Prostate gland (tissue), 2 donors: Measurements from ENCODE around the gene RCAN1. TPM values are rescaled to one million over a fixed set of nuclear protein-coding genes. Genes with fewer than 3 reads are reported as not detected.
"Not testable (repeated sequence)": the region's sequence is repeated elsewhere in the genome, so short reads cannot be mapped to it uniquely, and the experiment has no call there.

Experiments used
- DNase-seq: peaks from one replicate; pipeline ENCODE4 v3.0.0-alpha.2; 2019; ENCODE audit warnings: low spot score
- H3K27ac ChIP-seq, 2 donors: fragments of 200-600 bp; sonication (generic); 2 replicates each; pipeline ENCODE4 v1.5.1; 2017 to 2019
- H3K27me3 ChIP-seq: fragments of 200-600 bp; sonication (generic); replicated peaks from 2 replicates; pipeline ENCODE4 v1.5.1; 2019; ENCODE audit not compliant: insufficient read depth
- H3K36me3 ChIP-seq, 2 donors: fragments of 200-600 bp; sonication (generic); 1 replicate in 1 of 2; 2 replicates in 1 of 2; pipeline versions ENCODE4 v1.5.1 to v1.8.1; 2017 to 2019
- H3K4me1 ChIP-seq: fragments of 200-600 bp; sonication (generic); replicated peaks from 2 replicates; pipeline ENCODE4 v1.5.1; 2019
- H3K4me3 ChIP-seq, 2 donors: fragments of 200-600 bp; sonication (generic); 2 replicates each; pipeline ENCODE4 v1.5.1; 2017 to 2019
- H3K9me3 ChIP-seq: fragments of 200-600 bp; sonication (generic); 2 replicates; pipeline ENCODE4 v1.5.1; 2017
- POLR2A ChIP-seq: fragments of 450-650 bp; IDR thresholded peaks from one replicate; pipeline ENCODE4 v1.6.1; 2016; ENCODE audit warnings: antibody characterized with exemption, mild to moderate bottlenecking
- POLR2AphosphoS5 ChIP-seq: sonication (generic); formaldehyde crosslinking; IDR thresholded peaks from one replicate; pipeline ENCODE4 v1.6.1; 2017; ENCODE audit warnings: antibody characterized with exemption
- WGBS: methylation state at CpG from one replicate; pipeline ENCODE4 v1.1.5; 2018; 5-methylcytosine and 5-hydroxymethylcytosine counted together
- intact Hi-C: fragments of 100-400 bp; cut with DNase I; formaldehyde crosslinking; loops from one replicate; pipeline ENCODE4 v1.14.2; 2022
- total RNA-seq, 2 donors: library from RNA; depleted of rRNA; stranded (reverse); fragments of >200 nt; gene quantifications; one replicate each; pipeline ENCODE4 v1.1.0, GENCODE V29; 2016
- TF ChIP-seq, protein P1 (sequence below), 4 experiments: fragments of 200-600 bp in 2 of 4; fragments of 450-650 bp in 2 of 4; sonication (generic) in 2 of 4; IDR thresholded peaks; 1 replicate in 3 of 4; 2 replicates in 1 of 4; pipeline ENCODE4 v1.5.1; 2016 to 2019; ENCODE audit warnings: antibody characterized with exemption in 4 of 4, mild to moderate bottlenecking in 2 of 4, moderate library complexity in 2 of 4

Gene RCAN1
- total RNA-seq, 2 donors from 2014 or later, result 12.0 to 14.1 TPM

- H3K9me3 ChIP-seq, result no peaks in the 10 kb centered on the region
- no peak for DNase-seq
- WGBS, result 0% methylated on average over 1 of the region's 1 CpG
- no peaks in the 10 kb centered on the region for H3K36me3 ChIP-seq
- no peaks in the 10 kb centered on the region for H3K4me1 ChIP-seq
- no peak overlapping the region for H3K27ac ChIP-seq
- no peak overlapping the region for H3K4me3 ChIP-seq
- TF ChIP-seq POLR2AphosphoS5, result no peak
- no peak for TF ChIP-seq POLR2A
- TF ChIP-seq, protein P1, sequence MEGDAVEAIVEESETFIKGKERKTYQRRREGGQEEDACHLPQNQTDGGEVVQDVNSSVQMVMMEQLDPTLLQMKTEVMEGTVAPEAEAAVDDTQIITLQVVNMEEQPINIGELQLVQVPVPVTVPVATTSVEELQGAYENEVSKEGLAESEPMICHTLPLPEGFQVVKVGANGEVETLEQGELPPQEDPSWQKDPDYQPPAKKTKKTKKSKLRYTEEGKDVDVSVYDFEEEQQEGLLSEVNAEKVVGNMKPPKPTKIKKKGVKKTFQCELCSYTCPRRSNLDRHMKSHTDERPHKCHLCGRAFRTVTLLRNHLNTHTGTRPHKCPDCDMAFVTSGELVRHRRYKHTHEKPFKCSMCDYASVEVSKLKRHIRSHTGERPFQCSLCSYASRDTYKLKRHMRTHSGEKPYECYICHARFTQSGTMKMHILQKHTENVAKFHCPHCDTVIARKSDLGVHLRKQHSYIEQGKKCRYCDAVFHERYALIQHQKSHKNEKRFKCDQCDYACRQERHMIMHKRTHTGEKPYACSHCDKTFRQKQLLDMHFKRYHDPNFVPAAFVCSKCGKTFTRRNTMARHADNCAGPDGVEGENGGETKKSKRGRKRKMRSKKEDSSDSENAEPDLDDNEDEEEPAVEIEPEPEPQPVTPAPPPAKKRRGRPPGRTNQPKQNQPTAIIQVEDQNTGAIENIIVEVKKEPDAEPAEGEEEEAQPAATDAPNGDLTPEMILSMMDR (IDR thresholded peaks at IDR 0.05), result no peak
- intact Hi-C loops, result no loop called here
- no peaks in the 10 kb centered on the region for H3K27me3 ChIP-seq
Measured at GRCh38 chr21:34560609-34561008, 54.3 kb downstream of the RCAN1 start.

DNA sequence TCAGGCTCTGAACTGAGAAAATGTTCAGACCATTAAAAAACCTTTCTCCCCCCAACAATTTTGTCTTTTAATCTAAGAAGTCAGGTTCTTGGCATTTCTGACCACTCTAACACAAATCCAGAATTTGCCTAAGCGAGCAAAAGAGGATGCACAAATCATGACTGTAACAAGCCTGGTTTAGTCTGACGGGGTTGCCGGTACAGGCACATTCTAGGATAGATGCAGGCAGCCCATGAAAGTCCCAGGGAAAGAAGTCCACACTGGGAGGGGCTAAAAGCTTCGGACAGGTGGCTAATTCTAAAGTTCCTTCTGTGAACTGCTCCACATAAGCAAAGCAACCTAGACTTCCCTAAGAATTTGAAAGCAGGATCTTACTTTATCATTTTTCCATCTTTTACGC lies 54.9 kb downstream of the RCAN1 start:
- no peak for DNase-seq
- Histone ChIP-seq H3K4me3 (no peak overlapping the region), H3K9me3 (no peaks in the 10 kb centered on the region), H3K36me3 (no peaks in the 10 kb centered on the region), H3K4me1 (no peaks in the 10 kb centered on the region), H3K27ac (no peak overlapping the region), H3K27me3 (no peaks in the 10 kb centered on the region)
- intact Hi-C loops, result no loop called here
- TF ChIP-seq POLR2A, result no peak
- TF ChIP-seq, protein P1 (IDR thresholded peaks at IDR 0.05), result no peak
- no peak for TF ChIP-seq POLR2AphosphoS5
- 78% methylated on average over 5 of the region's 5 CpGs for WGBS

- intact Hi-C loops, result no loop called here
- Histone ChIP-seq H3K36me3 (no peaks in the 10 kb centered on the region), H3K27me3 (no peaks in the 10 kb centered on the region), H3K27ac (no peak overlapping the region), H3K4me1 (no peaks in the 10 kb centered on the region), H3K9me3 (no peaks in the 10 kb centered on the region), H3K4me3 (no peak overlapping the region)
- whole genome bisulfite sequencing, result 69% methylated on average over 6 of the region's 6 CpGs
- TF ChIP-seq, protein P1 (IDR thresholded peaks at IDR 0.05), result no peak
- no peak for TF ChIP-seq POLR2AphosphoS5
- TF ChIP-seq POLR2A, result no peak
- no peak for DNase-seq
Measured at GRCh38 chr21:34559089-34559631, 55.8 kb downstream of the RCAN1 start.

- no peak overlapping the region for H3K27ac ChIP-seq
- no peaks in the 10 kb centered on the region for H3K27me3 ChIP-seq
- intact Hi-C loops, result no loop called here
- H3K9me3 ChIP-seq, result no peaks in the 10 kb centered on the region
- H3K36me3 ChIP-seq, result no peaks in the 10 kb centered on the region
- no peaks in the 10 kb centered on the region for H3K4me1 ChIP-seq
- DNase-seq, result no peak
- 53% methylated on average over 5 of the region's 5 CpGs for WGBS
- TF ChIP-seq, protein P1 (IDR thresholded peaks at IDR 0.05), result no peak
- TF ChIP-seq POLR2AphosphoS5, result no peak
- no peak for TF ChIP-seq POLR2A
- no peak overlapping the region for H3K4me3 ChIP-seq
Measured at GRCh38 chr21:34558166-34558565, 56.7 kb downstream of the RCAN1 start.

GRCh38 chr21:34557261-34557660 lies 57.7 kb downstream of the RCAN1 start:
- Histone ChIP-seq H3K27ac (no peak overlapping the region), H3K36me3 (no peaks in the 10 kb centered on the region), H3K4me3 (no peak overlapping the region), H3K4me1 (no peaks in the 10 kb centered on the region), H3K9me3 (no peaks in the 10 kb centered on the region), H3K27me3 (no peaks in the 10 kb centered on the region)
- no peak for DNase-seq
- TF ChIP-seq POLR2A, result no peak
- TF ChIP-seq, protein P1 (IDR thresholded peaks at IDR 0.05), result no peak
- no peak for TF ChIP-seq POLR2AphosphoS5
- WGBS, result 95% methylated on average over 5 of the region's 5 CpGs
- intact Hi-C loops, result no loop called here

- H3K4me3 ChIP-seq, H3K27me3 ChIP-seq, H3K27ac ChIP-seq, H3K9me3 ChIP-seq, H3K36me3 ChIP-seq, DNase-seq, H3K4me1 ChIP-seq, intact Hi-C loops: not testable (repeated sequence)
- WGBS, result 94% methylated on average over 2 of the region's 2 CpGs
Measured at GRCh38 chr21:34554670-34555069, 60.2 kb downstream of the RCAN1 start.
